Tibial nerve (tissue), 4 donors: ENCODE measurements around the gene SCYGR6.

ENCODE experiments used
- EP300 ChIP-seq, 2 donors: sonication (generic); formaldehyde crosslinking; IDR thresholded peaks; one replicate each; pipeline ENCODE4 v1.6.1; 2017; ENCODE audit warnings: antibody characterized with exemption in 2 of 2, mild to moderate bottlenecking in 1 of 2
- POLR2A ChIP-seq, 2 donors: fragments of 450-650 bp; IDR thresholded peaks; one replicate each; pipeline ENCODE4 v1.6.1; 2017; ENCODE audit warnings: antibody characterized with exemption in 2 of 2, mild to moderate bottlenecking in 2 of 2, moderate library complexity in 2 of 2
- TF ChIP-seq, protein P1 (sequence below), 5 experiments: fragments of 200-600 bp in 3 of 5; fragments of 450-650 bp in 2 of 5; sonication (generic) in 3 of 5; IDR thresholded peaks; one replicate each; pipeline ENCODE4 v1.5.1; 2016 to 2019; ENCODE audit warnings: antibody characterized with exemption in 5 of 5, mild to moderate bottlenecking in 3 of 5, moderate library complexity in 2 of 5

GRCh38 chr2:227713291-227713690 lies 11.3 kb downstream of the SCYGR6 start:
- TF ChIP-seq, protein P1, sequence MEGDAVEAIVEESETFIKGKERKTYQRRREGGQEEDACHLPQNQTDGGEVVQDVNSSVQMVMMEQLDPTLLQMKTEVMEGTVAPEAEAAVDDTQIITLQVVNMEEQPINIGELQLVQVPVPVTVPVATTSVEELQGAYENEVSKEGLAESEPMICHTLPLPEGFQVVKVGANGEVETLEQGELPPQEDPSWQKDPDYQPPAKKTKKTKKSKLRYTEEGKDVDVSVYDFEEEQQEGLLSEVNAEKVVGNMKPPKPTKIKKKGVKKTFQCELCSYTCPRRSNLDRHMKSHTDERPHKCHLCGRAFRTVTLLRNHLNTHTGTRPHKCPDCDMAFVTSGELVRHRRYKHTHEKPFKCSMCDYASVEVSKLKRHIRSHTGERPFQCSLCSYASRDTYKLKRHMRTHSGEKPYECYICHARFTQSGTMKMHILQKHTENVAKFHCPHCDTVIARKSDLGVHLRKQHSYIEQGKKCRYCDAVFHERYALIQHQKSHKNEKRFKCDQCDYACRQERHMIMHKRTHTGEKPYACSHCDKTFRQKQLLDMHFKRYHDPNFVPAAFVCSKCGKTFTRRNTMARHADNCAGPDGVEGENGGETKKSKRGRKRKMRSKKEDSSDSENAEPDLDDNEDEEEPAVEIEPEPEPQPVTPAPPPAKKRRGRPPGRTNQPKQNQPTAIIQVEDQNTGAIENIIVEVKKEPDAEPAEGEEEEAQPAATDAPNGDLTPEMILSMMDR (IDR thresholded peaks at IDR 0.05) = no peak
- TF ChIP-seq POLR2A (IDR thresholded peaks at IDR 0.05) = no peak
- TF ChIP-seq EP300 (IDR thresholded peaks at IDR 0.05) = no peak
